Fibroblast of lung (primary cell): ENCODE data around the gene ISYNA1.

Experiments
- CTCF ChIP-seq, 2 donors: IDR thresholded peaks in 1 of 2; conservative IDR thresholded peaks in 1 of 2; 1 replicate in 1 of 2; 2 replicates in 1 of 2; pipeline ENCODE4 v1.5.1; 2011 to 2012; ENCODE audit warnings: low read length in 2 of 2, control low read depth in 1 of 2, inconsistent platforms in 1 of 2, low read depth in 1 of 2, mild to moderate bottlenecking in 1 of 2
- EZH2 ChIP-seq: IDR thresholded peaks from 2 replicates; pipeline ENCODE4 v1.5.1; 2012; ENCODE audit warnings: low read length, control low read depth, mild to moderate bottlenecking; ENCODE audit errors: missing control alignments

GRCh38 chr19:18474366-18474887, 36.5 kb upstream of the ISYNA1 start:
- TF ChIP-seq CTCF (conservative IDR thresholded peaks at IDR 0.05 in 1 of 2, IDR thresholded peaks at IDR 0.05 in 1 of 2; ENCODE audit: low read depth in 1 of 2, low read length in 2 of 2): no peak
- TF ChIP-seq EZH2: no peak
